ENCODE results near the gene CRLF2.

Gene CRLF2

GRCh38 chrX:1144293-1144692 is 68.2 kb downstream of the CRLF2 start:
- no peak for DNase-seq
- Histone ChIP-seq H3K4me3 (ENCODE audit: low read depth, low read length) (no peak overlapping the region), H3K27ac (no peak overlapping the region), H3K9me3 (ENCODE audit: severe bottlenecking) (no peaks in the 10 kb centered on the region), H3K27me3 (ENCODE audit: insufficient read depth, low read depth, severe bottlenecking) (peaks cover 57% of the 10 kb centered on the region), H3K36me3 (no peaks in the 10 kb centered on the region)
- no peak for TF ChIP-seq CTCF (IDR thresholded peaks at IDR 0.05; ENCODE audit: low read depth, low read length)

All from WERI-Rb-1 (cell line).